ENCODE measurements around the gene CMSS1.

The CMSS1 gene

DNA sequence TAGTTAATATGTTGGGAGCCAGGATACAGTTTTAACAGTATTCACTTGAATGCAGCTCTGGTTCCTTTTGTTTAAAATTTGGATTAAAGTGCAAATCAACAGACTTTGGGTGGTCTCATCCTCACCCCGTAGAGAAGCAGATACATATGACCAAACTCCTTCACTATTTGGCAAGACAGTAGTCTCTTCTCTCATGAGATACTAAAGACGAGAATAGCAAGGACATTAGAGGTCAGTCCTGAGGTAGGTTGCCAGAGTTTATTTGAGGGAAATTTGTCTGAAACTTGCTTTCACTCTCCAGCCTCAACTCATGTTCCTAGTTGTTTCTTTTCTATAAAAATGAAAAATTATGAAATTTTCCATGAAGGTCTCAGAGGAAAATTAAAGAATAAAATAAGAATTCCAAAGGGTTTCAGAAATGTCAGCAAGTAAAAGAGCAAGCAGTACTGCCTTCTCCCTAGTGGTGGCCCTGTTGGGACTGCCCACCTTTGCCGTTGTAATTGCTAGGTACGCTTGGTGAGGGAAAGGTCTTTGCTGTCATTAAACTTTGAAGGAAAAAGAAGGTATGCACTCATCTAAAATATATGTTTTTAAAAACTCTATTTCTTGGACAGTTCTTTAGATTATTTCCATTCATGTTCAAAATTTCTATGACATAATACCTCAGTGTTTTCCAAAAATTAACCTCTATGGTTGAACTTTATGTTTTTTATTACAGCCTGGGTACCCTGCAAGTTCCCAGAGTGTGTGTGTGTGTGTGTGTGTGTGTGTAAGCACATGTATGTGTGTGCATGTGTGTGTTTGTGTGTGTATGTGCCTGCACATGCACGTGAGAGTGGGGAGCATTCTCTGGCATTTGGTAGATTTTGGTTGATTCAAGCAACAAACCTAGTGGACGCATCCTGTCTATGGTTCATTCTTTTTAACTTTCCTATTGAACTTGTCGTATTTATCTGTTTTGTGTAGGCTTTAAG, 111.4 kb downstream of the CMSS1 start:
- Mint-ChIP-seq H3K27ac (peak overlapping the region in 2 of 3 experiments; percentile 22 to 54), H3K4me1 (peaks cover 25% of the 10 kb centered on the region), H3K9me3 (no peaks in the 10 kb centered on the region), H3K36me3 (ENCODE audit: low read depth) (peaks cover 4% of the 10 kb centered on the region), H3K4me3 (no peak overlapping the region), H3K27me3 (ENCODE audit: low read depth) (no peaks in the 10 kb centered on the region)
- TF ChIP-seq, protein P1, sequence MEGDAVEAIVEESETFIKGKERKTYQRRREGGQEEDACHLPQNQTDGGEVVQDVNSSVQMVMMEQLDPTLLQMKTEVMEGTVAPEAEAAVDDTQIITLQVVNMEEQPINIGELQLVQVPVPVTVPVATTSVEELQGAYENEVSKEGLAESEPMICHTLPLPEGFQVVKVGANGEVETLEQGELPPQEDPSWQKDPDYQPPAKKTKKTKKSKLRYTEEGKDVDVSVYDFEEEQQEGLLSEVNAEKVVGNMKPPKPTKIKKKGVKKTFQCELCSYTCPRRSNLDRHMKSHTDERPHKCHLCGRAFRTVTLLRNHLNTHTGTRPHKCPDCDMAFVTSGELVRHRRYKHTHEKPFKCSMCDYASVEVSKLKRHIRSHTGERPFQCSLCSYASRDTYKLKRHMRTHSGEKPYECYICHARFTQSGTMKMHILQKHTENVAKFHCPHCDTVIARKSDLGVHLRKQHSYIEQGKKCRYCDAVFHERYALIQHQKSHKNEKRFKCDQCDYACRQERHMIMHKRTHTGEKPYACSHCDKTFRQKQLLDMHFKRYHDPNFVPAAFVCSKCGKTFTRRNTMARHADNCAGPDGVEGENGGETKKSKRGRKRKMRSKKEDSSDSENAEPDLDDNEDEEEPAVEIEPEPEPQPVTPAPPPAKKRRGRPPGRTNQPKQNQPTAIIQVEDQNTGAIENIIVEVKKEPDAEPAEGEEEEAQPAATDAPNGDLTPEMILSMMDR (IDR thresholded peaks at IDR 0.05; ENCODE audit: unreplicated experiment in 3 of 3), result no peak

DNA sequence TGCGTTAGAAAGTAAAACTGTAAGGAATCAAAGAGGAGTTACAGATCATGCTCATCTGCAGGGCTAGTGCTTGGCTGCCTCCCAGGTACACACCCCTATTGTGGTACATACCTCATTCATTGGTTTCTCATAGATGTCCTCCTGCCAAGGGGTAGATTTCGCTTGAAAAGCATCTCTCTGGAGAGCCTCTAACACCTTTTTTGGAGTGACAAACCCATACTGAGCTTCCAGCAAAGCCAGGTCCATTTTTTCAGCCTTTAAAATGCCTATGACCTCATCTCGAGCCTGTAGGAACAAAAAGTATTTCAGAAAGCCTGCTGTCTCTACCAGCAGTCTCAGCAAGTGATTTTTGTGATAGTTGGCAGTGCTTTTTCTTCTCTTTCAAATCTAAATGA, 112.1 kb downstream of the CMSS1 start:
- H3K27me3 Mint-ChIP-seq (ENCODE audit: low read depth), result no peaks in the 10 kb centered on the region
- TF ChIP-seq, protein P1 (IDR thresholded peaks at IDR 0.05; ENCODE audit: unreplicated experiment in 3 of 3), result no peak
- H3K4me1 Mint-ChIP-seq, result peaks cover 25% of the 10 kb centered on the region
- H3K36me3 Mint-ChIP-seq (ENCODE audit: low read depth), result peaks cover 3% of the 10 kb centered on the region
- H3K9me3 Mint-ChIP-seq, result no peaks in the 10 kb centered on the region
- peak overlapping the region in 2 of 3 experiments; percentile 22 to 54 for H3K27ac Mint-ChIP-seq
- no peak overlapping the region for H3K4me3 Mint-ChIP-seq

DNA sequence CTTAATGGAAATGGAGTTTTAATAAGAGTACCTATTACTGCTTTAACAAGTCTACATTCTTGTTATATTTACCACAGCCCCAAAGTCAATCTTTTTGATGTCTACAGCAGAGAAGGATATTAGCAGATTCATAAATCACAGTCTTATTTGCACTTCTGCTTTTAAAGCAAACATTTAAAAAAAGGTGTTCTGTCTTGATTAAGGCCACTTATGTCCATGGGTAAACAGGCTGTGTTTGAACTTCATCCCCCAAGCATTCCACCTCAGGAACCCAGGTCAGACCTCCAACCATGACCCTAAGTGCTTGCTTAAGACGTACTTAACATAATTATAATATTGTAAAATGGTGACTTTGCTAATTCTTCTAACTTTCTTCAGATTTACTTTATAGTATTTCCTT, 113.4 kb downstream of the CMSS1 start:
- Mint-ChIP-seq H3K36me3 (ENCODE audit: low read depth) (no peaks in the 10 kb centered on the region), H3K4me3 (no peak overlapping the region), H3K4me1 (peaks cover 32% of the 10 kb centered on the region), H3K9me3 (no peaks in the 10 kb centered on the region), H3K27ac (no peak overlapping the region), H3K27me3 (ENCODE audit: low read depth) (no peaks in the 10 kb centered on the region)
- TF ChIP-seq, protein P1 (IDR thresholded peaks at IDR 0.05; ENCODE audit: unreplicated experiment in 3 of 3), result no peak

DNA sequence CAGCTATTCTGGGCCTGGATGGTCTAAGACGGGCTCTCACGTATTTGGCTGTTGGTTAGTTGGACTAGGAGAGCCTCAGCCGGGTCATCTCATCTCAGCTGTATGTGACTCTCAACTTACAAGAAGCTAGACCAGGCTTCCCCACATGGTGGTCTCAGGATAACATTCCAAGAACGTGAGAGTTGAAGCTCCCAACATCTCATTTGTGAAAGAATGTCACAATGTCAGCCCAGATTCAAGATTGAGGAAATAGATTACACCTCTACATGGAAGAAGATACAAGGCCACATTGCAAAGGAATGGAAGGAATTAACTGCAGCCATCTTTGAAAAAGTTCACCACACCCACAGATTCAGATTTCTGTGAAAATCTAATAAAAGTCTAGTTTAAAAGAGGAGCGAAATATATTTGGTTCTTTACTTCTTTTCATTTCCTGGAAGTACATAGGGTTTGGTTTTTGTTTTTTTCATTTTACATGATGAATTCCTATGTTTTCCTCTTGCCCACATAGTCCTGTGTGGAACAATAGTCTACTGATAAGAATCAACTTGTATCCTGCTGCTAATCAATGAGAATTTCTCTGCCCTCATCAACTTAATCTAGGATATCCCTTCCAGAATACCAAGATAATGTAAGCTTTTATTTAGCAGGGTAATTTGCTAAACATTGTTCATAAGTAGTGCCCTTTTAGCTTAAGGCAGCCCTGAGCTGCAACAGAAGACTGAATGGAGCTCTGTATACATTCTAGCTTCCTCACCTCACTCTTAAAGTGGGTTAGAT, 116.5 kb downstream of the CMSS1 start:
- H3K4me1 Mint-ChIP-seq, result peaks cover 34% of the 10 kb centered on the region
- TF ChIP-seq, protein P1 (IDR thresholded peaks at IDR 0.05; ENCODE audit: unreplicated experiment in 3 of 3), result no peak
- peak overlapping the region in 2 of 3 experiments; percentile 9 to 62 for H3K27ac Mint-ChIP-seq
- no peaks in the 10 kb centered on the region for H3K36me3 Mint-ChIP-seq (ENCODE audit: low read depth)
- H3K9me3 Mint-ChIP-seq, result no peaks in the 10 kb centered on the region
- no peaks in the 10 kb centered on the region for H3K27me3 Mint-ChIP-seq (ENCODE audit: low read depth)
- H3K4me3 Mint-ChIP-seq, result no peak overlapping the region

DNA sequence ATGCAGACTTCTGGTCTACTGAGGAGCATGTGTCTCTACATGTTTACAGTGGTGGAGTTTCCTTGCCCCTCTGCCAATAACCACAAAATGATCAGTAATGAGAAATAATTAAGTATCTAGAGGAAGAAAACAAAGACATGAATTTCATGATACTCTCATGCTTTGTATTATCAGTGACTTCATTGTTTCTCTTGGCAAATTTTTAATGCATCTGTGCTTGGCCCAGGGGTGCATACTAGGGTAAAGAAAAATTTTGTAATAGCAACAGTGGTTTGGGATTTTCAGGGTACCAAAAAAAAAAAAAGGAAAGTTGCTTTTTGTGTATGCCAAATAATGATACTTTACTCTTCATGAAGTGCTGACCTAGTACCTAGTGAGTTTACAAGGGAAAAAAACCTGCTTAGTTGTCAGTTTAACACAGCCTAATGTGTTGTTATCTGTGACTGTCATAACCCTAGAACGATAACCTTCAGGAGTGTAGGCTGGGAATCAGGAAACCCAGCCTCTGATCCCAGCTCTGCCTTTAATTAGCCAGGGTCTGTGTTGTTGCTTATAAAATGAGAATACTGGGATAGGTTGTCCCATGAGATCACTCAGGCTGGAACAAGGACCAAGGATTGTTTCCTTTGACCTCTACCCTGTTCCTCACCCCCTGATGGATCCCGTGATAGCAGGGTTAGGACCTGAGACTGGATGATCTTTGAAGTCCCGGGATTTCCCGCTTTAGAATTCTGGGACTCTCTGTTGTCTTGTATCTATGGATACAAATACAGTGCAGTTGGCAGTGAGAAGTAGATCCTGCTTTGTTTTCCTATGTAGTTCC, 117.5 kb downstream of the CMSS1 start:
- TF ChIP-seq, protein P1 (IDR thresholded peaks at IDR 0.05; ENCODE audit: unreplicated experiment in 3 of 3), result no peak
- Mint-ChIP-seq H3K9me3 (no peaks in the 10 kb centered on the region), H3K4me3 (no peak overlapping the region), H3K27ac (peak overlapping the region in 2 of 3 experiments; percentile 61 to 62), H3K4me1 (peaks cover 28% of the 10 kb centered on the region), H3K27me3 (ENCODE audit: low read depth) (no peaks in the 10 kb centered on the region), H3K36me3 (ENCODE audit: low read depth) (no peaks in the 10 kb centered on the region)

All from nephron (organoid).